T-helper 22 cell (primary cell): ENCODE results near the gene VWA3B.
"Not testable (repeated sequence)": the region's sequence is repeated elsewhere in the genome, so short reads cannot be mapped to it uniquely, and the experiment has no call there.

Experiments used
- DNase-seq: peaks from one replicate; pipeline ENCODE4 v3.0.0-alpha.2; 2020; ENCODE audit warnings: low read depth

Gene VWA3B

GRCh38 chr2:98086491-98087446, at the start of gene VWA3B:
VWA3B (plus strand) TSS chr2:98087167; CDS start chr2:98093093, 5,926 bp downstream.
- no peak for DNase-seq

GRCh38 chr2:98037206-98037605, 49.8 kb upstream of the VWA3B start:
- DNase-seq: no peak

- DNase-seq: no peak
Measured at GRCh38 chr2:98037666-98038336, 49.2 kb upstream of the VWA3B start.

- DNase-seq: no peak
Measured at GRCh38 chr2:98039085-98039756, 47.7 kb upstream of the VWA3B start.

GRCh38 chr2:98040331-98040939, 46.5 kb upstream of the VWA3B start:
- no peak for DNase-seq

GRCh38 chr2:98043101-98043500, 43.9 kb upstream of the VWA3B start:
- DNase-seq: no peak

- DNase-seq: not testable (repeated sequence)
Measured at GRCh38 chr2:98044730-98045129, 42.2 kb upstream of the VWA3B start.

GRCh38 chr2:98050070-98050469, 36.9 kb upstream of the VWA3B start:
- no peak for DNase-seq

GRCh38 chr2:98058191-98058975, 28.6 kb upstream of the VWA3B start:
- no peak for DNase-seq

GRCh38 chr2:98060277-98060676, 26.7 kb upstream of the VWA3B start:
- no peak for DNase-seq

GRCh38 chr2:98063291-98063854, 23.6 kb upstream of the VWA3B start:
- DNase-seq: no peak

GRCh38 chr2:98065808-98066207, 21.2 kb upstream of the VWA3B start:
- DNase-seq: no peak

- no peak for DNase-seq
Measured at GRCh38 chr2:98067160-98067559, 19.8 kb upstream of the VWA3B start.

- DNase-seq: no peak
Measured at GRCh38 chr2:98070081-98070480, 16.9 kb upstream of the VWA3B start.

- no peak for DNase-seq
Measured at GRCh38 chr2:98072442-98072841, 14.5 kb upstream of the VWA3B start.

GRCh38 chr2:98078701-98079100, 8.3 kb upstream of the VWA3B start:
- no peak for DNase-seq

- no peak for DNase-seq
Measured at GRCh38 chr2:98084151-98084868, 2.7 kb upstream of the VWA3B start.

GRCh38 chr2:98084869-98085238, 2.1 kb upstream of the VWA3B start:
- no peak for DNase-seq

GRCh38 chr2:98085649-98086048, 1.3 kb upstream of the VWA3B start:
- no peak for DNase-seq

- no peak for DNase-seq
Measured at GRCh38 chr2:98087447-98088020, 567 bp downstream of the VWA3B start.
